Fibroblast of villous mesenchyme (primary cell): ENCODE data around the gene MAP4K3. TPM values are rescaled to one million over a fixed set of nuclear protein-coding genes. Genes with fewer than 3 reads are reported as not detected.

ENCODE experiments used
- DNase-seq: peaks from one replicate; pipeline ENCODE4 v3.0.0-alpha.2; 2010; ENCODE audit warnings: low read depth
- H3K4me3 ChIP-seq: 2 replicates; pipeline ENCODE4 v1.5.1; 2011; ENCODE audit warnings: low read depth, mild to moderate bottlenecking, low read length
- CTCF ChIP-seq: IDR thresholded peaks from 2 replicates; pipeline ENCODE4 v1.5.1; 2012; ENCODE audit warnings: low read depth, mild to moderate bottlenecking, low read length; ENCODE audit not compliant: insufficient read depth
- small RNA-seq: library from RNA; depleted of rRNA; stranded (forward); fragments of <200 nt; gene quantifications from one replicate; pipeline ENCODE3, GENCODE V24; 2012
- total RNA-seq: library from RNA; depleted of rRNA; stranded (reverse); fragments of >200 nt; gene quantifications from 2 replicates; pipeline ENCODE4 v1.2.3, GENCODE V29; 2012

The MAP4K3 gene
- total RNA-seq, 1 donor = 97.2 TPM

DNA sequence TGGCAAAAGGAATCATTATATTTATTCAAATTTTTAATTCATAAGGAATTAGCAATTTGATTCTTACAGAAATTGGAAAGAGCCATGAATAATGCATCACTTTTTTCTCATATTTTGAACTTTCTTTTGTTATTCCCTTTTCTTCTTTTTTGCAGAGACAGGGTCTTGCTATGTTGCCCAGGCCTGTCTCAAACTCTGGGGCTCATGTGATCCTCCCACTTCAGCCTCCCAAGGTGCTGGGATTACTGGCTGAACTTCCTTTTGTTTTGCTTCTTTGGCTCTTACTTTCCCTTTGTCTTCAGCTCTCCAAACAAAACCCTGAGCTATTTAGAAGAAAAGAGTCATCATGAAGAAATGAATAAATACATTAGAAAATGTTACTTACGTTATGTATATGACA, 224.1 kb downstream of the MAP4K3 start:
- no peak overlapping the region for H3K4me3 ChIP-seq
- no peak for DNase-seq
- TF ChIP-seq CTCF = no peak

- no peak overlapping the region for H3K4me3 ChIP-seq
- no peak for DNase-seq
- TF ChIP-seq CTCF = no peak
Measured at GRCh38 chr2:39210846-39211245, 226.2 kb downstream of the MAP4K3 start.

DNA sequence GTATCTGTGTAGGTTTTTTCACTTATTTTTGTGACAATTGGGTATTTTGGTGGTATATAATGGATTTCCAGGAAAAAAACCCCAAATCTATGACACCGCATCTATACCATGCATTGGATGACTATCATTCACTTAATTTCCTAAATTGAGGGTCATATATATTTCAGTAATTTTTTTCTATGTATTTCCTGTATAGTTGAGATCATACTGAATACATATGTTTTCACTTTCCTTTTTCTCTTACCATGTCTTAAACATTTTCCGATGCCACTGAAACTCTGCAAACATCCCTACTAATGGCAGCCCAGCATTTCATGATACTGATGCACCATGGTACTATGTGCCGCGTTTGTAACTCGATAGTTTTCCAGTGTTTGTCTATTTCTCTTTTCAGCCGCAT, 233.7 kb downstream of the MAP4K3 start:
- no peak for TF ChIP-seq CTCF
- no peak overlapping the region for H3K4me3 ChIP-seq
- DNase-seq = no peak

GRCh38 chr2:39202639-39203369, 234.3 kb downstream of the MAP4K3 start:
- DNase-seq = no peak
- TF ChIP-seq CTCF = no peak
- H3K4me3 ChIP-seq = no peak overlapping the region

Small RNA genes lying within 50 kb of the gene (small RNA-seq; reads per million reads assigned to genes)
- not detected for gene RF00272

Other genes with a start within 250 kb of the MAP4K3 start
- 1.9 and 4.3 TPM in 2 replicates for gene CDKL4, start 193.3 kb downstream of the MAP4K3 start, total RNA-seq
- gene TMEM178A, start 228.6 kb upstream of the MAP4K3 start, total RNA-seq = 0.43 and 1.3 TPM in 2 replicates